ENCODE measurements around the gene ZMYND11.

The ZMYND11 gene

GRCh38 chr10:215444-215843 lies 80.2 kb downstream of the ZMYND11 start:
- no peaks in the 10 kb centered on the region; the same call in 1 of the 2 replicates for H3K36me3 ChIP-seq (ENCODE audit: control insufficient read depth, insufficient read depth, low read length)
- H3K4me3 ChIP-seq (replicated peaks; ENCODE audit: low read depth, low read length) = no peak overlapping the region
- DNase-seq (ENCODE audit: extremely low read depth, insufficient read length) = no peak
- no peak for TF ChIP-seq CTCF (IDR thresholded peaks at IDR 0.05; ENCODE audit: insufficient read depth, low read length, poor library complexity, severe bottlenecking)
- no peaks in the 10 kb centered on the region for H3K27me3 ChIP-seq (replicated peaks; ENCODE audit: control insufficient read depth, insufficient read depth, low read length)

GRCh38 chr10:218798-219197 lies 83.5 kb downstream of the ZMYND11 start:
- Histone ChIP-seq H3K27me3 (replicated peaks; ENCODE audit: control insufficient read depth, insufficient read depth, low read length) (no peaks in the 10 kb centered on the region), H3K4me3 (replicated peaks; ENCODE audit: low read depth, low read length) (no peak overlapping the region), H3K36me3 (ENCODE audit: control insufficient read depth, insufficient read depth, low read length) (no peaks in the 10 kb centered on the region; the same call in 1 of the 2 replicates)
- no peak for TF ChIP-seq CTCF (IDR thresholded peaks at IDR 0.05; ENCODE audit: insufficient read depth, low read length, poor library complexity, severe bottlenecking)
- DNase-seq (ENCODE audit: extremely low read depth, insufficient read length) = no peak

GRCh38 chr10:219731-220472 lies 84.6 kb downstream of the ZMYND11 start:
- no peak for TF ChIP-seq CTCF (IDR thresholded peaks at IDR 0.05; ENCODE audit: insufficient read depth, low read length, poor library complexity, severe bottlenecking)
- no peak for DNase-seq (ENCODE audit: extremely low read depth, insufficient read length)
- Histone ChIP-seq H3K4me3 (replicated peaks; ENCODE audit: low read depth, low read length) (no peak overlapping the region), H3K27me3 (replicated peaks; ENCODE audit: control insufficient read depth, insufficient read depth, low read length) (no peaks in the 10 kb centered on the region), H3K36me3 (ENCODE audit: control insufficient read depth, insufficient read depth, low read length) (no peaks in the 10 kb centered on the region; the same call in 1 of the 2 replicates)

GRCh38 chr10:224571-224970 lies 89.3 kb downstream of the ZMYND11 start:
- no peak for DNase-seq (ENCODE audit: extremely low read depth, insufficient read length)
- Histone ChIP-seq H3K27me3 (replicated peaks; ENCODE audit: control insufficient read depth, insufficient read depth, low read length) (no peaks in the 10 kb centered on the region), H3K36me3 (ENCODE audit: control insufficient read depth, insufficient read depth, low read length) (no peaks in the 10 kb centered on the region; the same call in 1 of the 2 replicates), H3K4me3 (replicated peaks; ENCODE audit: low read depth, low read length) (no peak overlapping the region)
- TF ChIP-seq CTCF (IDR thresholded peaks at IDR 0.05; ENCODE audit: insufficient read depth, low read length, poor library complexity, severe bottlenecking) = no peak

- H3K27me3 ChIP-seq (replicated peaks; ENCODE audit: control insufficient read depth, insufficient read depth, low read length) = no peaks in the 10 kb centered on the region
- H3K4me3 ChIP-seq (replicated peaks; ENCODE audit: low read depth, low read length) = no peak overlapping the region
- TF ChIP-seq CTCF (IDR thresholded peaks at IDR 0.05; ENCODE audit: insufficient read depth, low read length, poor library complexity, severe bottlenecking) = no peak
- DNase-seq (ENCODE audit: extremely low read depth, insufficient read length) = no peak
- H3K36me3 ChIP-seq (ENCODE audit: control insufficient read depth, insufficient read depth, low read length) = no peaks in the 10 kb centered on the region; the same call in 1 of the 2 replicates
These were observed 90.8 kb downstream of the ZMYND11 start for GRCh38 chr10:226018-226417.

All from GM06990 (cell line).